IPS-18a (cell line): Measurements from ENCODE around the gene MRLN.
"Not testable (repeated sequence)": the region's sequence is repeated elsewhere in the genome, so short reads cannot be mapped to it uniquely, and the experiment has no call there.

ENCODE experiments used
- H3K27ac ChIP-seq: one replicate; pipeline ENCODE4 v1.5.1; 2013; ENCODE audit warnings: low read length
- H3K27me3 ChIP-seq: one replicate; pipeline ENCODE4 v1.6.1; 2013; ENCODE audit warnings: mild to moderate bottlenecking, low read length; ENCODE audit not compliant: control insufficient read depth, insufficient read depth
- H3K36me3 ChIP-seq: one replicate; pipeline ENCODE4 v1.6.1; 2013; ENCODE audit warnings: low read depth, low read length; ENCODE audit not compliant: control insufficient read depth
- H3K4me1 ChIP-seq: one replicate; pipeline ENCODE4 v1.6.1; 2013; ENCODE audit warnings: low read depth, low read length; ENCODE audit not compliant: control insufficient read depth
- H3K4me3 ChIP-seq: one replicate; pipeline ENCODE4 v1.5.1; 2013; ENCODE audit warnings: low read length
- H3K9ac ChIP-seq: one replicate; pipeline ENCODE4 v1.6.1; 2013; ENCODE audit warnings: mild to moderate bottlenecking, low read length, moderate library complexity
- H3K9me3 ChIP-seq: one replicate; pipeline ENCODE4 v1.6.1; 2013; ENCODE audit warnings: low read depth, low read length; ENCODE audit not compliant: control insufficient read depth

The MRLN gene

GRCh38 chr10:59744762-59745161 is 8.5 kb downstream of the MRLN start:
- not testable (repeated sequence) for H3K4me1 ChIP-seq, H3K27ac ChIP-seq, H3K4me3 ChIP-seq, H3K36me3 ChIP-seq, H3K27me3 ChIP-seq, H3K9ac ChIP-seq, H3K9me3 ChIP-seq

DNA sequence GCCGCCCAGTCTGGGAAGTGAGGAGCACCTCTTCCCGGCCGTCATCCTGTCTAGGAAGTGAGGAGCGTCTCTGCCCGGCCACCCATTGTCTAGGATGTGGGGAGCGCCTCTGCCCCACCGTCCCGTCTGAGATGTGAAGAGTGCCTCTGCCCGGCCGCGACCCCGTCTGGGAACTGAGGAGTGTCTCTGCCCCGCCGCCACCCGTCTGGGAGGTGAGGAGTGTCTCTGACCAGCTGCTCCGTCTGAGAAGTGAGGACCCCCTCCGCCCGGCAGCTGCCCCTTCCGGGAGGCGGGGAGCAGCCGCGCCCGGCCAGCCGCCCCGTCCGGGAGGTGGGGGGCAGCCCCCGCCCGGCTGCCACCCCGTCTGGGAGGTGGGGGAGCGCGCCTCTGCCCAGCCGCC is 9.1 kb downstream of the MRLN start:
- not testable (repeated sequence) for H3K9ac ChIP-seq, H3K9me3 ChIP-seq, H3K4me3 ChIP-seq, H3K27ac ChIP-seq, H3K4me1 ChIP-seq, H3K27me3 ChIP-seq, H3K36me3 ChIP-seq

DNA sequence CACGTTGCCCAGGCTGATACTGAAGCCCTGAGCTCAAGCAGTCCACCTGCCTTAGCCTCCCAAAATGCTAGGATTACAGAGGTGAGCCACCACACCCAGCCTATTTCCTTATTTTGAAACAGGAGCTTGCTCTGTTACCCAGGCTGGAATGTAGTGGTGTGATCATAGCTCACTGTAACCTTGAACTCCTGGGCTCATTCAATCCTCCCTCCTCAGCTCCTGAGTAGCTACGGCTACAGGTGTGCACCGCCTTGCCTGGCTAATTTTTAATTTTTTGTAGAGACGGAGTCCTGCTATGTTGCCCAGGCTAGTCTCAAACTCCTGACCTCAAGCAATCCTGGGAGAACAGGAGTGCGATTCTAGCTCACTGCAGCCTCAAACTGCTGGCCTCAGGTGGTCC is 11.7 kb downstream of the MRLN start:
- Histone ChIP-seq H3K27me3 (no peaks in the 10 kb centered on the region), H3K4me1 (no peaks in the 10 kb centered on the region), H3K9ac (no peak overlapping the region), H3K4me3 (no peak overlapping the region), H3K9me3 (no peaks in the 10 kb centered on the region), H3K36me3 (no peaks in the 10 kb centered on the region), H3K27ac (no peak overlapping the region)

GRCh38 chr10:59741048-59741447 is 12.2 kb downstream of the MRLN start:
- no peaks in the 10 kb centered on the region for H3K36me3 ChIP-seq
- no peaks in the 10 kb centered on the region for H3K9me3 ChIP-seq
- H3K9ac ChIP-seq = no peak overlapping the region
- H3K4me1 ChIP-seq = no peaks in the 10 kb centered on the region
- H3K4me3 ChIP-seq = no peak overlapping the region
- H3K27ac ChIP-seq = no peak overlapping the region
- no peaks in the 10 kb centered on the region for H3K27me3 ChIP-seq

GRCh38 chr10:59736749-59737148 is 16.5 kb downstream of the MRLN start:
- Histone ChIP-seq H3K4me1 (no peaks in the 10 kb centered on the region), H3K36me3 (no peaks in the 10 kb centered on the region), H3K9ac (no peak overlapping the region), H3K27ac (no peak overlapping the region), H3K27me3 (no peaks in the 10 kb centered on the region), H3K4me3 (no peak overlapping the region), H3K9me3 (no peaks in the 10 kb centered on the region)

DNA sequence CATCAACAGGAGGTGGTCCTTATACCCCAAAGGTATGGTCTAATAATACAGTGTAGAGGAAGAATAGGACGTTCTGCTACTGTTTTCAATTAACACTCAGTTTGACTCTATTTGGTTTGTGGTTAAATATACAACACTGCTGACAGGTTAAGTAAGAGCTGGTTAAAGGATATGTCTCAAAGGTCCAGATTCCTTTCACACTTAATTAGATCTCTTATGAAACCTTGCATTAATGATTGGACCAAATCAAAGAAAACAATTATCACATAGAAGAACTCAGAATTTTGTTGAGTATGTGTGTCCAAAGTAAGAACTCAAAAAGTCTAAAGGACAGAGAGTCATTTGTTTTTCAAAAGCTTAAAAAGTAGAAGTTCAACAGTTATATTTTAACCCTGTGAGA is 18.0 kb downstream of the MRLN start:
- no peaks in the 10 kb centered on the region for H3K4me1 ChIP-seq
- no peaks in the 10 kb centered on the region for H3K36me3 ChIP-seq
- H3K9ac ChIP-seq = no peak overlapping the region
- no peaks in the 10 kb centered on the region for H3K9me3 ChIP-seq
- no peak overlapping the region for H3K4me3 ChIP-seq
- H3K27me3 ChIP-seq = no peaks in the 10 kb centered on the region
- H3K27ac ChIP-seq = no peak overlapping the region

- H3K27ac ChIP-seq = no peak overlapping the region
- H3K4me3 ChIP-seq = no peak overlapping the region
- H3K36me3 ChIP-seq = no peaks in the 10 kb centered on the region
- no peaks in the 10 kb centered on the region for H3K9me3 ChIP-seq
- no peaks in the 10 kb centered on the region for H3K4me1 ChIP-seq
- no peak overlapping the region for H3K9ac ChIP-seq
- H3K27me3 ChIP-seq = no peaks in the 10 kb centered on the region
Measured at GRCh38 chr10:59734014-59734462, 19.2 kb downstream of the MRLN start.

GRCh38 chr10:59733321-59734013 is 19.8 kb downstream of the MRLN start:
- H3K27ac ChIP-seq, H3K4me1 ChIP-seq, H3K9me3 ChIP-seq, H3K36me3 ChIP-seq, H3K27me3 ChIP-seq, H3K9ac ChIP-seq, H3K4me3 ChIP-seq: not testable (repeated sequence)

DNA sequence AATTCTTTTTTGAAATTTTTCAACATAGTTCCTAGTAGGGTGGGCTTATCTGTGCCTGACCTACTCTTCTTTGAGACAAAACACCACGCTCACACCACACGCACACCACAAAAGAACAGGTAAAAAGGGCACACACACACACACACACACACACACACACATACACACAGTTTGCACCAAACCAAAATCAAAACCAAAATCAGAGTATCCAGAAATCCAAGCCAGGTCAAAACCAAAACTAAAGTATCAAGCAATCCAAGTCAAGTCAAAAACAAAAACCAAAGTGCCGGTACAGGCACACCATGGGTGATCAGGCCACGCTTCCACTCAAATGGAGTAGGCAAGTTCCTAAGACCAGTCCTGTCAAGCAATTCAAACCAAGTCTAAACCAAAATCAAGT is 20.4 kb downstream of the MRLN start:
- H3K4me3 ChIP-seq, H3K27me3 ChIP-seq, H3K36me3 ChIP-seq, H3K9me3 ChIP-seq, H3K4me1 ChIP-seq, H3K27ac ChIP-seq, H3K9ac ChIP-seq: not testable (repeated sequence)

- H3K27ac ChIP-seq, H3K9ac ChIP-seq, H3K4me1 ChIP-seq, H3K36me3 ChIP-seq, H3K4me3 ChIP-seq, H3K27me3 ChIP-seq, H3K9me3 ChIP-seq: not testable (repeated sequence)
Measured at GRCh38 chr10:59729167-59729566, 24.1 kb downstream of the MRLN start.

GRCh38 chr10:59724098-59724938 is 28.9 kb downstream of the MRLN start:
- H3K4me3 ChIP-seq = no peak overlapping the region
- H3K9me3 ChIP-seq = no peaks in the 10 kb centered on the region

GRCh38 chr10:59720377-59720776 is 32.9 kb downstream of the MRLN start:
- Histone ChIP-seq H3K4me3 (no peak overlapping the region), H3K9me3 (no peaks in the 10 kb centered on the region), H3K27ac (no peak overlapping the region), H3K9ac (no peak overlapping the region), H3K27me3 (no peaks in the 10 kb centered on the region), H3K4me1 (no peaks in the 10 kb centered on the region), H3K36me3 (no peaks in the 10 kb centered on the region)

More at GRCh38 chr10:59724098-59724938, 28.9 kb downstream of the MRLN start:
- Histone ChIP-seq H3K36me3 (no peaks in the 10 kb centered on the region), H3K4me1 (no peaks in the 10 kb centered on the region), H3K27me3 (no peaks in the 10 kb centered on the region), H3K9ac (no peak overlapping the region), H3K27ac (no peak overlapping the region)
